NCI-H2107 treated with DMSO at 0.1 percent for 48 hours (cell line): Measurements from ENCODE around the gene CACNG5.

Experiments used
- DNase-seq: peaks from one replicate; lab custom pipeline; 2025; ENCODE audit not compliant: unreplicated experiment; lab: John Stamatoyannopoulos, UW

The CACNG5 gene, protein sequence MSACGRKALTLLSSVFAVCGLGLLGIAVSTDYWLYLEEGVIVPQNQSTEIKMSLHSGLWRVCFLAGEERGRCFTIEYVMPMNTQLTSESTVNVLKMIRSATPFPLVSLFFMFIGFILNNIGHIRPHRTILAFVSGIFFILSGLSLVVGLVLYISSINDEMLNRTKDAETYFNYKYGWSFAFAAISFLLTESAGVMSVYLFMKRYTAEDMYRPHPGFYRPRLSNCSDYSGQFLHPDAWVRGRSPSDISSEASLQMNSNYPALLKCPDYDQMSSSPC

DNA sequence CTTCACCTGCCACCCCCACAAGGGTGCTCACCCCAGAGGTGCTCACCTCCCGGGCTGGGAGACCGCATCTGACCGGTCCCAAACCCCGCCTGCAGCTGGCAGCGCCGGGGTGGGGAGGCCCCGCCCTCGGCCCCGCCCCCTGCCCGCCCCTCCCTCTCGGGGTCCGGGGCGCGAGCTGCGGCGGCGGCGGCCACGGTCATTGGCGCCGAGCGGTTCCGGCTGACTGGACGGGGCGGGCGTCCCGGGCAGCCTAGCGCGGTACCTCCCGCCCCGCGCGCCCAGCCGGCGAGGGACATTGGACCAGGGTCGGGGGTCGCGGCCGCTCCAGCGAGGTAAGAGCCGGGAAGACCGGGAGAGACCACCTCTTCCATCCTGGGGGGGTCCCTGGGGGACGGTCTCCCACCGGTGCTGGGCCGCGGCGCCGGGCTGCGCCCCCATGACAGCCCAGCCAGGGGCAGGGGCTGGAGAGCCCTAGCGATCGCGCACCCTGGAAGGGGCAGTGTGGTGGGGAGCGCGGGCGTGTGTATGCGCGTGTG is at the start of gene CACNG5:
Gene CACNG5 (plus strand): TSS at position 199 of the 536 bp plus-strand sequence. CDS start 42,216 bp downstream, outside the sequence.
- DNase-seq = no peak

DNA sequence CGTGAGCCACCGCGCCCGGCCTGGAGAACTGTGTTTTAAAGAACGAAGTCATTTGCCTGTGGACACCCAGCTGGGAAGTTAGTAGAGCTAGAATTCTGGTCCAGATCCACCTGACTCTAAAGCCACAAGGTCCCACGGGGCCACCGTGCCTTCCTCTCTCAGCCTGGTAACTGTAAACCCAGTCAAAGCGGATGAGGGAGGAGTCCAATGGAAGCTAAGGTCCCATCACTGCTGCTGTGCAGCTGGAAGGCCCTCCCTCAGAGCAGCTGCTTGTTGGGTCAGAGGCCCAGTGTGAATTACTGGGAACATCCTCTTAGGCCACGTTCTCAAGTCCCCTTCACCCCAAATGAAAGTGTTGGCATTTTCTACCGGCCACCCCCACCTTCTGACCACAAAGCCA is 48.8 kb upstream of the CACNG5 start:
- no peak for DNase-seq

DNA sequence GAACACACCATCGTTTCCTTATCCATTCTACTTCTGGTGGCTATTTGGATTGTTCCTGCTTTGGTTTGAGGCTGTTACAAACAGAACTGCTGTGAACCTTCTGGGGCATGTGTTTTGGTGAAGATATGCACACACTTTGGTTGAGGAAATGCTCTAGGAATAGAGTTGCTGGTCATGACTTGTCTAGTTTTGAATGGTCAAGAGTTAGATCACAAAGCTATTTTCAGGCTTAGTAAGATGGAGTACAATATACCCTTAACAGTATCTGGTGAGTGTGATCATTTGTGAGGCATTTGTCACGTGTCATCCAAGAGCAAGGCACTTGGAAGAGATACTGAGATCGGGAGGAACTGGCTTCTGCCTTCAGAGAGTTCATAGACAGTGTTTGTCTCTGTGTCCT is 47.0 kb upstream of the CACNG5 start:
- no peak for DNase-seq

DNA sequence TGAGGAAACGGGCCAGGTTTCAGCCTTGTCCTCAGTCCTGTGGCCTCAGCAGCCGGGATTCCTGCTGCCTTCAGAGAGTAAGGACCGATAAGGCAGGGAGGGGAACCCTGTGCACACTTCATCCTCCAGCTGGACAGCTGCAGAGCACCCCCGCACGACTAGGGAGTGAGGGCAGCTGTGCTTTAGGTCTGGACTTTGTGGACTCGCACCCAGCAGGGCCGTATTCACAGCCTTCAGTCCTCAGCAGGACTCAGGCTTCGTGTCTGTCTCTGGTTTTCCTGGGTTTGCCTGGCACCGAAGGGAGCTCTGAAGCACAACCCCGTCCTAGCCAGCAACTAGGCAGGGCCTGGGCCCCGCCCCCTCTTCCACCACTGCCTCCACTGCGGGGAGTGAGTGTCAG is 45.8 kb upstream of the CACNG5 start:
- no peak for DNase-seq

DNA sequence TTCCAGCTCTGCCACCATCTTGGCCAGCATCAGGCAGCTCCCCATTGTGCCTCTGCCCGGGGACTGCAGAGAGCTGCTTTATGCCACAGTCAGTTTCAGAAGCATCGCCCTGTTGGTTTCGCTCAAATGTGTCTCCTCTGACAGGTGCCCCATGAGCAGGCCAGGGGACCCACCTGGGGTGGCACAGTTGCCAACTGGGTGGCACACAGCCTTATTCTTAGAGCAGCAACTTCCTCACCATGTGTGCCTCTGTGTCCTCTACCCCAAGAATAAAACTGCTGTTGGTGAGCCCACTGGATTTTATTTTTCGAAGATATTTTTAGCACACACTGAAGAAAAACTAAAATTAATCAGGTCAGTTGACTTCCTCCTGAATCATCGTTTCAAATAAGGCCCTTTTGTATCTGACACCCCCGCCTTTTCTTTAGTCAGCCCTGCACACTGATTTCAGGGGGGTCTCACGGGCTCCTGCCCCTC is 44.9 kb upstream of the CACNG5 start:
- no peak for DNase-seq

DNA sequence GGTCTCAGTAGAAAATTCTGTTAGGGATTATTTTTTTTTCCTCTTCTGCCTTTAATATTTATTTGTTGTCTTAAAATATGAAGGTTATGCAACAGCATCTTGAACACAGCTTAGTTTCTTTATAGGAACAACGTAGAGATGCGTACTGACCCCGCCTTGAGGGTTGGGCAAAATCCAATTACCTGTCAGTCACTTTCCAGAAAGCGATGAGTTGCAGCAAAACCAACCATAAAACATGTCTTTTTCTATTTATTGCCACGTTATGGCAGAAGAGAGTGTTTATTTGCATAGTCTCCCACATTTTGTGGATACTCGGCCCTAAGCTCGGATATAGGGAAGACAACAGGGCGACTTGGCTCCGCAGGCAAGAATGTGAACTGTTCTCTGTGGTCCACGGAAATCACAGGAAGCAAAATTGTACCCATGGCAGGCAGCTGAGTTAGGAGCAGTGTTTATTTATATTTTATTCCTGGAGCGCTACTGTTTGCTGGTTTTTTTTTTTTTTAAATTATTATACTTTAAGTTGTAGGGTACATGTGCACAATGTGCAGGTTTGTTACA is 44.3 kb upstream of the CACNG5 start:
- DNase-seq = no peak

DNA sequence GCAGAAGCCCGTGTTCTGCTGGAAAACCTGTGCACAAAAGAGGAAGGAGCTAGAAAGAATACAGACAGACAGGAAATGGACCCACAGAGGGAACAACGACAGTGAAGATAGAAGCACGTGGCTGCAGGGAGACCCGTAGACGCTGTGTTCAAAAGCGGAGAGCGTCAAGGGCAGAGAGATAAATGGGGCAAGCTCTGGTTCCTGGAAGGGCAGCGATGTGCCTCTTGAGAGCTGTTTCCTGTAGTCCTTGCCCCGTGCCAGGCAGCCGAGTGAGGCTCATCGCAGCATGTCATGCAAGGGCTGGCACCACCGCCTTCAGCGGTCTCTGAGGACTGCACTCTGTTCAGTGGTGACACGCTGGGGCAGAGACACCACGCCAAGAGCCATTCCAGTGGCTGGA is 43.6 kb upstream of the CACNG5 start:
- DNase-seq = no peak

DNA sequence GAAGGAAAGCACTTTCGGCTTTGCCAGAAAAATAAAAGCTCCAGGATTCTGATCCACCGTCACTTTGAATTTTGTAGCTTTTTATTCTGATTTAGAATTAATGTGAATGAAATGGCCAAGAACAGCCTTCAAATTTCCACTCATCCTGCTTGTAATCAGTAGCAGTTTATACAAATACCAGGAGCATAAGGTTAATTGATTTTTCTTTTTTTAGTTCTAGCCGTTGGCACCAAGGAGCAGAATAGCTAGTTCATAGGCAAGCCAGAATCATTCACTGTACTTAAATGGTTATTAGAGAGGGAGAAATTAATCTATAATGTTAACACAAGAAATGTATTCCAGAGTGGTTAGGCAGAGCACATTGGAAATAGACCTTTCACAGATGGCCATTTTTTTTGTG is 41.1 kb upstream of the CACNG5 start:
- no peak for DNase-seq

DNA sequence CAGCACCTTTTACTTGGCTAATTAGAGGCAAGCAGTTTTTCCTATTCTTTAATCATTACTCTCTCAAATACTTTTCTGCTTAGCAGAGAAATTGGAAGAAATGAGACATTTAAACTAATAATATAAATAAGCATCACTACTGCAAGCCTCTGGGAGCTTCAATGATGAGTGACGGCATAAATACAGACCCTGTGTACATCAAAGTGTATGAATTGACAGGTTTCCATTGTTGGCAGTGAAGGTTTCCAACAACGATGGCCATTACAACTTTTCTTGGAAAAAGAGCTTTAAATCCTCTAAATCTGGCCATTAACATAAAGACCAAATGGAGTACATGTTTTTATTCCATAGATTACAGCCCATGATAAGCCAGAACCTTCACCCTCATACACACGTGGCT is 39.4 kb upstream of the CACNG5 start:
- DNase-seq = no peak

DNA sequence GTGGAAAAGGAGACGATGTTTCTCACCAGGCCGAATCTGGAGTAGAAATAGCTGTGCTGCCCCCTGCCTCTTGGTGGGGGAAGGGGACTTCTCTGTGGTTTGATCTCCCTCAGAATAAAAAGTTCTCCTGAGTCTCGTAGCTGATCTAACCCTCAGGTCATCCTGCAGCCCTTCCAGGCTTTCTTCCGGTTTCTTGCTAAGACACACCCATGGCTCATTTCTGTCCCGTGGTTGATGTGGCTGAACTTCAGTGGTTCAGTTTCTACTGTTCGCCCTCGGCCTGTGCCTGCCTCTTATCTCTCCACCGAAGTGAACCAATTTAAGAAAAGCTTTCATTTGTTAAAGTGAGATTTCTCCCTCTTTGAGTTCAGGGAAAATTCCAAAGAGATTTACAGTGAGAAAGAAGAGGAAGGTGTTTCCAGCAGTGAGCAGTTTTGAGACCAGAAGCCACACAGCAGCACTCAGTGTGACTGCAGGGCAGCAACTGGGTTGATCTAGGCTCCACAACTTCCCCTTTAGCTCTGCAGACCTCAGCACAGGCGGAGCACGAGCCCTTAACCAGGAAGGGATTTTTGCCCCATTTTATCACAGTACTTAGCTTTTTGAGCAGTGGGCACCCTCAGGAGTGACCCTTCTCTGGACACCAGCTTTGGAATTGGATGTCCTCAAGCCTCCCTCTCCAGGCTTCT is 34.9 kb upstream of the CACNG5 start:
- no peak for DNase-seq

DNA sequence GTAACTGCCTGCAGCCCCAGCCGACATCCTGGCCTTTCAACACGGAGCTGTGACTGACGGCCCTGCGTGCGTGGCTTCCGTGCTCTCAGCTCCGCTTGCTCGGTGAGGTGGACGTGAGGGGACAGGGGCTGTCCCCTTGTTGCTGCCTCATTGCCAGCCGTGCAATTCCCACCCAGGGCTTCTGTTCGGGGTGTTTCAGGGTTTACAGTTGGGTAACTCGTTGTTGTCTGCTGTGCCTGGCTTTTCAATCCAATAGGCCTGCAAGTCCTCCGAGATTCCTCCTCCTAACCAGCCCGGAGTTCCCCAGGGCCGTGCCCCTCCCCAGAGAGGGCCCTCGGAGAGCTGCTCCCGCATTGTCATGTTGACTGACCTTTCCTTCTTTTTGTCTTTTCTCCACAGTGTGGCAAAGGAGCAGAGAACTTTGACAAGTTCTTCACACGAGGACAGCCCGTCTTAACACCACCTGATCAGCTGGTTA is 31.4 kb upstream of the CACNG5 start:
- DNase-seq = no peak

DNA sequence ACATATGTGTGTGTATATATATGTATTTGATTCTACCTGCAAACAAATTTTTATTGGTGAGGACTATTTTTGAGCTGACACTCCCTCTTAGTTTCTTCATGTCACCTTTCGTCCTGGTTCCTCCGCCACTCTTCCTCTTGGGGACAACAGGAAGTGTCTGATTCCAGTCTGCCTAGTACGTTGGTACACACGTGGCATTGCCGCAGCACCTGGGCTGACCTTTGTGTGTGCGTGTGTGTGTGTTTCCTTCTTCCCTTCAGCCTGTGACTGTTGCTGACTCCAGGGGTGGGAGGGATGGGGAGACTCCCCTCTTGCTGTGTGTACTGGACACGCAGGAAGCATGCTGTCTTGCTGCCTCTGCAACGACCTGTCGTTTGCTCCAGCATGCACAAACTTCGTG is 29.4 kb upstream of the CACNG5 start:
- no peak for DNase-seq

DNA sequence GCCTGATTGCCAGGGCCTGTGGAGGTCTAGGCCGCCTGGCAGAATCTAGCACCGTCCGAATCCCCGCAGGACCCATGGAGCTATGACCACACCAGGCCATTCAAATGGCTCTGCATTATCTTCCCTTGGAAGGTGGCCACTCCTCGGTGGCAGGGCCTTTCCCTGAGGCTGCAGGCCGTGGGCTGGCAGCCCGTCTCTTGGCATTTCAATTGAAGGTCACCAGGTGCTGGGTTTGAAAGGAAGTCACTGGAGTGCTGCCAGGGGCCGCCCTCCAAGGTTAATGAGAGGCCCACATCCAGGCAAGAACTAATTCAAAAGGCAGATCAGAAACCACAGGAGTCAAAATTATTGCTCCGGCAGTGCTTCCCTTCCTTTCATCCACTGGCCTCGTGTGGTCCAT is 27.7 kb upstream of the CACNG5 start:
- DNase-seq = no peak

DNA sequence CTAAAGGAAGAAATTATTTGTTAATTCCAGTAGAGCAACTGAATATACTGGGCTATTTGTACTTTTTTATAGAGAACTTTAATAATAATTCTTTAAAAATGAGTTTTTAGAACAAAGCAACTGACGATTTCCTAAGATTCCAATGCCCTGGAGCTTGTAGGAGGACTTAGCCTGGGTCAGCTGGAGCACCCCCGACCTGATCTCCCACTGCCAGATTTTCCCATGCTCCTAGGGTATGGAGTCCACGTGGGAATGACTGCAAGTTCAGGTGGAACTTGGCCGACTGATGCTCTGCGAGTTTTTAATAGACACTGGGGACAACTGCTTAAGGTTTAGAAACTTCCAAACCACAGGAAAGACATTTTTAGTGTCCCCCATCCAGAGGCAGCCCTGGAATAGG is 25.5 kb upstream of the CACNG5 start:
- no peak for DNase-seq

DNA sequence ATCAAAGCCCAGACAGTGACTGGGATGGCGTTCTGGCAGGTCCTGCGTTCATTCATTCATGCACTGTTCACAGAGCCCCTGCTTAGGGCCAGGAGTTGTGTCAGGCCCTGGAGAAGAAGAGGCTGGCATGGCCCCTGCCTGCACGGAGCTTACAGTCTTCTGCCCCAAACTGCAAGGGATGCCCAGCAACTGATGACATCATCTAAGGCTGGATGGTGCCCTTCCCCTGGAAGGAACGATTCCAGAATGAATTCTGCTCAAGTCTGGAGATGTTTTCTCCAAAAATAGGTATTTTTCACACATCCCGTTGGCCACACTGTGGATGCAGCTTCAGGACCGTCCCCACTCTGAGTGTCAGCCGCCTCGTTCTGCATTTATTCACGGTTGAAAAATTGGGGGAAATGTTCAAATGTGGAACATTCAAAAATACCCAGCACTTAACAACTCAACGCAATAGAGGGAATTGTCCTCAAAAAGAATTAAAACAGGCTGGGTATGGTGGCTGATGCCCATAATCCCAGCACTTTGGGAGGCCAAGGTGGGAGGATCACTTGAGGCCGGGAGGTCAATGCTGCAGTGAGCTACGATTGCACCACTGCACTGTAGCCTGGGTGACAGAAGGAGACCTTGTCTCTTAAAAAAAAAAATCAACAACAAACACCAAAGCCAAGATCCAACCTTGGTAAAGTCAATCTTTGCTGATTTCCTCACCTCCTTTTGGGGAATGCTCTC is 23.8 kb upstream of the CACNG5 start:
- DNase-seq = no peak

DNA sequence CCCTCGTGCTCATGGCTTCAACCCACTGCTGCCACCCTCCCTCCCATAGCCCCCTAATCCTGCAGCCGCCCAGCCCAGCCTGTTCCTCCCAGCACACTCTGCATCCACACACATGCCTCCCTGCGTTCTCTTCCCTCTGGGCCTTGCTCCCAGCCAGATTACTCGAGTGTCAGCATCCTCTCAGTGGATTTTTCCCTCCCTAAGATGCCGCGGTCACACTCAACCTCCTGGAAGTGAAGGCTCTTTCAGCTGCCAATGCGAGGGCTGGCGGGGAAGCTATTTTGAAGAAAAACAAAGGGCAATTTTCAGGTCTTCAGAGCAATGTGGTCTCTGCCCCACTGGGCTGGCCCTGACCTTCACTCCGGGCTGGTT is 23.2 kb upstream of the CACNG5 start:
- no peak for DNase-seq

DNA sequence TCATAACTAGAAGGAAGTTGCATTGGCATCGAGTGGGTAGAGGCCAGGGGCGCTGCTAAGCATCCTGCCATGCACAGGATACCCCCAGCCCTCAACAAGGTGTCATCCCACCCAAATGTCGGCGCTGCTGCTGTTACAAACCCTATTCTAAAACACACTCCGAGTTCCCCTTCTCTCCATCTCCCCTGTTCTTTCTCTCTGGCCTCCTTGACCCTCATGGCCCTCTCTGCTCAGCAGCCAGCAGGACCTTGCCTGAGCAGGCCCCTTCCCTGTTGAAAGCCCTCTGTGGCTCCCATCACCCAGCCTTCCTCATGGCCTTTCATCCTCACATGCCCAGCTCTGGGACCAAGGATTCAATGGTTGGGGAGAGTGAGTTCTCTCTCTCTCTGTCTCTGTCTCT is 22.3 kb upstream of the CACNG5 start:
- DNase-seq = no peak

DNA sequence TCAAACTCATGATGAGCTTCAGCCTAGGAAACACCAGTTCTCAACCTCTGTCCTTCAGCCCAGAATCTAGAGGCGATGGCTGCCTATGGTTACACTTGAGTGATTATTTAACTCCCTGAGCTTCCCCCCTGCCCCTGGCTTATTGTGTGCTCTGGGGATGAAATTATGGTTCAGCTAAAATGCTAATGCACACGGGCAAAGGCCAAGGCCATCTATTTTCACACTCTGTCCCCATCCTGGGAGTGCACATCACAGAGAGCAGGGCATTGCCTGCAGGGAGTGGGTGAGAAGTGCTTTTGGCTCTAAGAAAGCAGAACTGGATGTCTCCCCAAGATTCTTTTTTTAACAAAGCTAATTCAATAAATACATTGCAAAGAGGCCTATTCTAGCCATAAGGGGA is 21.6 kb upstream of the CACNG5 start:
- DNase-seq = no peak

DNA sequence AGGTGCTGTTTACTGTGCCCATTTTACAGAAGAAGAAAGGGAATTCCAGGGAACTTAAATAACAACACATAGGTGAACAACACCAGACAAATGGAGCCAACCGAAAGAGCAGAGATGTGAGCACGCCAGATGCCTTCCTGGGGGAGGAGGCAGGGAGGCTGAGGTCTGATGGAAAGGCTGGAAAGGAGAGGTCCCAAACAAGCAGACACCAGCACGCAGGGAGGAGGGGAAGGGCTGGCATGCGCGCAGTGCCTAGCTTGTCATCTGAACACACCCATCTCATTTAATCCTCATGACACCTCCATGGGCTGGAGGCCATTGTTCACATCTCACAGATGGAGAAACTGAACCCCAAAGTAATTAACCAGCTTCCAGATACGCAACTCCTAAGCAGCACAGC is 20.9 kb upstream of the CACNG5 start:
- DNase-seq = no peak

DNA sequence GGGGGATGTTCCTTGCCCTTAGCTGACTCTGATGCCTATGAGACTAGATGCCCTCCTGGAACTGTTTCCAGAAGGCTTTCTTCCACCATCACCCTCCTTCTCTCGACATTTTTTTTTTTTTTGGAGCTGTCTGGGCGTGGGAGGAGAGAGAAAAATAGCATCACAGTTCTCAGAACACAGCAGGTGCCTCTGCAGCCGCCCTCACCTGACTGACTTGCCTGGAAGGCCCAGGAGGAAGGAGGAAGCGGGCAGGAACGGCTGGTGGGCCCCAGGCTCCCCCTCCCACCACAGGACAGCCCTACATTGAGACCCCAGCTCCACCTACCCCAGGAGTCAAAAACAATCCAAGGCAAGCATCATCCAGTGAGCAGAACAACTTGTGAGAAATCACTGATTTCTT is 20.3 kb upstream of the CACNG5 start:
- DNase-seq = no peak

DNA sequence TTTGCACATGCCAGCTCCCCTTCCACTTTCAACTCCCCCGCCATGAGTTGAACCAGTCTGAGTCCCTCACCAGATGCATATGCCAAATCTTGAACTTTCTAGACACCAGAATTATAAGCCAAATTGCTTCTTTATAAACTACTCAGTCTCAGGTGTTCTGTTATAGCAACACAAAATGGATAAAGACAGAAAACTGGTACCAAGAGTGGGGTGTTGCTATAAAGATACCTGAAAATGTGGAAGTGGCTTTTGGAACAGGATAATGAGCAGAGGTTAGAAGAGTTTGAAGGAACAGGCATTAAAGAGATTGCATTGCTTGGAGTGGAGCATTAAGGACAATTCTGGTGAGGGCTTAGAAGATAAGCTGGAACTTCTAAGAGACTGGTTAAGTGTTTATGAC is 17.2 kb upstream of the CACNG5 start:
- DNase-seq = no peak
